ENCODE data around the gene PTGES.
"Not testable (repeated sequence)": the region's sequence is repeated elsewhere in the genome, so short reads cannot be mapped to it uniquely, and the experiment has no call there.

PTGES gene

DNA sequence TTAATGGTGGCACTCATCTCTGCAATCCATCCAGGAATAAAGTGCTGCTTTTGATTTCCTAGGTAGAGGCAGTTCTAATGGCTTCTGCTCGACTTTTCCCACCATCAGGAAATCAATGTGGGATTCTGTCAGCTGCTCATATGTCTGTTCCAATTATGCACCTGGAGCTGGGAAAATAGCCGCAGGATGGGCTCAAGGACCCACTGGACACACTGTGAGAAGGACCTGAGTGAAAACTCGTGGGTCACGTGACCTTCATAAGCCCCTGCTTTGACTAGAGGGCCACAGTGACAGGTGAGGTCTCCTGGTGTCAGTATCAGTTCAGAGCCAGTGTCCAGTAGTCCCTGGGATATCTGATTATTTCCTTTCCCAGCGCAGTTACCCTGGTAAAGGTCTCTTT is 17.9 kb upstream of the PTGES start:
- no peak for DNase-seq (ENCODE audit: low spot score)

DNA sequence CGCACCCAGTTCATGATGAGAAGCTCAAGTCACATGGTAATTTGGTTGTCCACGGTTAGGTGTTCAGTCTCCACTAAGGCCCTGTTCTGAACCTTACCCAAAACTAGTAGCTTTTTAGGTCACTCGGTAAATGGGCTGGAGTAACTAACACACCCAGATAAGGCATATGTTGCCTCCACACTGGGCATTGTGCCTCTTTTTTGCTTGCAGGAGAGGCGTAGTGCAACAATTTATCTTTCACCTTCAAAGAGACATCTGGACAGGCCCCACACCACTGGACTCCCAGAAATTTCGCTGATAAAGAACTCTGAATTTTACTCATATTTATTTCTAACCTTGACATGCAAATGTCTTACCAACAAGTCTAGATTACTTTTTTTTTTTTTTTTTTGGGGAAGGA is 16.8 kb upstream of the PTGES start:
- no peak for DNase-seq (ENCODE audit: low spot score)

DNA sequence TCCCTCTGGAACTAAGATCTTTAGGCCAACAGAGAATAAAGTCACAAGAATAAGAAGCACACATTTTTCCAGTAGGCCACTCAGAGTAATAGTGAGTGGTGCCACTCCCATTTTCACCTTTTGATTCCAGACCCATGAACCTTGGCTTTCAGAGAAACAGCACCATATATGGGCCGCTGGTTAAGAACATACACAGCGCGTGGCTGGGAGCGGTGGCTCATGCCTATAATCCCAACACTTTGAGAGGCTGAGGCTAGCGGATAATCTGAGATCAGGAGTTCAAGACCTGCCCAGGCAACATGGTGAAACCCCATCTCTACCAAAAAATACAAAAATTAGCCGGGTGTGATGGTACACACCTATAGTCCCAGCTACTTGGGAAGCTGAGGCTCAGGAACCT is 15.6 kb upstream of the PTGES start:
- DNase-seq (ENCODE audit: low spot score), result no peak

DNA sequence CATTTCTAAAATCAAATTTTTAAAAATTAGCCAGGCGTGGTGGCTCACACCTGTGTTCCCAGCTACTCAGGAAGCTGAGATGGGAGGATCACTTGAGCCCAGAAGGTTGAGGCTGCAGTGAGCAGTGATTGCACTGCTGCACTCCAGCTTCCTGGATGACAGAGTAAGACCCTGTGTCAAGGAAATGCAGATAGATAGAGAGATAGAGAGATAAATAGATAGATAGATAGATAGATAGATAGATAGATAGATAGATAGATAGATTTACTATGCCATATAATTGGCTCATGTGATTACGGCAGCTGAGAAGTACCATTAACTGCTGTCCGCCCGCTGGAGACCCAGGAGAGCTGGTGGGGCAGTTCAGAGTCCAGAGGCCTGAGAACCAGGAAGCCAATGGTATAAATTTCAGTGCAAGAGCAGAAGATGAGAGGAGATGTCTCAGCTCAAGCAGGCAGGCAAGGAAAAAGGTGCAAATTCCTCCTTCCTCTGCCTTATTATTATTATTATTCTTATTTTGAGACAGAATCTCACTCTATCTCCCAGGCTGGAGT is 13.0 kb upstream of the PTGES start:
- DNase-seq (ENCODE audit: low spot score), result no peak

DNA sequence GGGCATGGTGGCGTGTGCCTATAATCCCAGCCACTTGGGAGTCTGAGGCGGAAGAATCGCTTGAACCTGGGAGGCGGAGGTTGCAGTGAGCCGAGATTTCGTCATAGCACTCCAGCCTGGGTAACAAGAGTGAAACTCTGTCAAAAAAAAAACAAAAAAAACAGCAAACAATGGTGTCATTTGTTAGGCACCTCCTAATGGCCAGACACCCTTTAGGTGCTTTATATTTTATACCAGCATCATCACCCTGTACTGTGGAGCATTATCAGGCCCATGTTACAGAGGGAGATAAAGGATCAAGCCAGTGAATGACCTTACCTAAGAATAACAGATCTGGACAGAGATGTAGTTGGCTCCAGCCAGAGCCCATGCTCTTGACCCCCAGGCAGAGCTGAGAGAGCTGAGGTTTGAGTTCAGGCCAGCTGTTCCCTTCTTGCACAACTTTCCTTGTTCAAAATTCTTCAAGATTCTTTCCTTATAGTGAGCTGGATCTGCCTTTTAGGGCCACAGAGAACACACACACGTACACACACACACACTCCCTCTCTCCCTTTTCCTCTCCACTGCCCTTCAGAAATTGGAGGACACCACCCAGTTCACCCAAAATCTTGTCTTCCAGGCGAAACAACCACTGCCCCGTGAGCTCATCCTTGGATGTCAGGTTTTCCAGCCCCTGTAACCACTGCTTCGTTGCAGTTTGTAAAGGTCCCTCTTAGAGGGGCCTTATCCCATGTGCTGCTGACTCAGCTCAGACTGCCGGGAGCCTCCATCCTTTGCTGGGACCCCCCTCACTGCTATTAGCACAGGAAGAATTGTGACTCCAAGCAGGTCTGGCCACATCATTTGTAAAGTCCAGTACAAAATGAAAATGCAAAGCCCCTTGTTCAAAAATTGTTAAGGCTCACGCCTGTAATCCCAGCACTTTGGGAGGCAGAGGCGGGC is 10.4 kb upstream of the PTGES start:
- DNase-seq (ENCODE audit: low spot score), result no peak

DNA sequence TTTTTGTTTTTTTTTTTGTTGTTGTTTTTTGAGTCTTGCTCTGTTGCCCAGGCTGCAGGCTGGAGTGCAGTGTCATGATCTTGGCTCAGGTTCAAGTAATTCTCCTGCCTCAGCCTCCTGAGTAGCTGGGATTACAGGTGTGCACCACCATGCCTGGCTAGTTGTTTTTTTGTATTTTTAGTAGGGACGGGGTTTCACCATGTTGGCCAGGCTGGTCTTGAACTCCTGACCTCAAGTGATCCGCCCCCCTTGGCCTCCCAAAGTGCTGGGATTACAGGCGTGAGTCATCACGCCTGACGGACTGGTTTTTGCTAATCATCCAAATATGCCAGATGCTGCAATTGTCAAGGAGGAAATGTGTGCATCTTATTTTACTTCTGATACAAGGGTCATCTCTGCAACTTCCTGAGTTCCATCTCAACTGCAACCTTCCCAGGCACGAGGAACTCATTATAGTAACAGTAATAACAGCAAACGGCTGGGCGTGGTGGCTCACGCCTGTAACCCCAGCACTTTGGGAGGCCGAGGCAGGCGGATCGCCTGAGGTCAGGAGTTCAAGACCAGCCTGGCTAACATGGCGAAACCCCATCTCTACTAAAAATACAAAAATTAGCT is 9.6 kb upstream of the PTGES start:
- not testable (repeated sequence) for DNase-seq (ENCODE audit: low spot score)

DNA sequence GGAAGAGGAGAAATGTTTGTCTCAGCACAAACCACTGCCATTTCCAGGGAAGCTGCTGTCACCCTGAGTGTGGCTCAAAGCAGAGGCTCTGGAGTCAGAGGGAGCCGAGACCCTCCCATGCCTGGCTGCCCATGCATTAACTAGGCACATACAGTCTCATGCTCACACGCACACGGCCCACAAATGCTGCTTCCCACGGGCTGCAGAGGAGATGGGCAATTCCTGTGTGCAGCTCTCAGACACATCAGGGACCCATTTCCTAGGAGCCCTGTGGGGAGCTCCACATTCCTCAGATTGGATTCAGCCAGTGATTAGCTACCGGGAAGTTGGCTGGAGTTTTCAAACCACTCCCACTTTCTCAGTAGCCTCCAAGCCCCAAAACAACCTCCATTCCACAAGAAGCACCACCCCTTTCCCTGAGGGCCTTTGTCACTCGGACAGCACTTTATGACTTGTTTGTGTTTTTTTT is 9.1 kb upstream of the PTGES start:
- no peak for DNase-seq (ENCODE audit: low spot score)

DNA sequence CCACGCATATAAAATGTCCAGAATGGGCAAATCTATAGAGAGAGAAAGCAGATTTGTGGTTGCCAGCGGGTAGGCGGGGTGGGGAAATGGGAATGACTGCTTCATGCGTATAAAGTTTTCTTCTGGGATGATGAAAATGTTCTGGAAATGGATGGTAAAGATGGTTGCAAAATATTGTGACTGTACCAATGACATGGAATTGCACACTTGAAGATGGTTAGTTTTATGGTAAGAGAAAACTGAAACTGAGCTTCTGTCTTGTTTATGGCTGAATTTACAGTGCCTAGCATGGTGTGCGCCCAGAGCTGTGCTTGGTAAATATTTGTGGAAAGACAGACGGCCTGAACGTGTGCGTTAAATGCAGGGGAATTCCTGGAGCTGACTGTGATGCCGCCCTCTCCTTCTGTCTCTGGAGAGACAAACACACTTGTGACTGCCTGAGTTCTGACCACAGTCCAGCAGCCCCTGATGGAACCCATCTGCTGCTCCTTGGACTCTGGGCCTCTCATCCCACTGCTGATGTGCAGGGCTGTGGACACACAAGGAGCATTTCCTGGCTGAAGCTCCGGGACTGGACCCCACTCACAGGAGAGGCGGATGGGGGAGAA is 8.6 kb upstream of the PTGES start:
- no peak for DNase-seq (ENCODE audit: low spot score)

DNA sequence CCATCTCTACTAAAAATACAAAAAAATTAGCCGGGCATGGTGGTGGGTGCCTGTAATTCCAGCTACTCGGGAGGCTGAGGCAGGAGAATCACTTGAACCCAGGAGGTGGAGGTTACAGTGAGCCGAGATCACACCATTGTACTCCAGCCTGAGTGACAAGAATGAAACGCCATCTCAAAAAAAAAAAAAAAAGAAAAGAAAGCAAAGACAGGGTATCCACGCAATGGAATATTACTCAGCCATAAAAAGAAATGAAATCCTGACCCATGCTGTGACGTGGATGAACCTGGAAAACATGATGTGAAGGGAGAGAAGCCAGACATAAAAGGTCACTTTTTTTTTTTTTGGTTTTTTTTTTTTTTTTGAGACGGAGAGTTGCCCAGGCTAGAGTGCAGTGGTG is 7.9 kb upstream of the PTGES start:
- not testable (repeated sequence) for DNase-seq (ENCODE audit: low spot score)

DNA sequence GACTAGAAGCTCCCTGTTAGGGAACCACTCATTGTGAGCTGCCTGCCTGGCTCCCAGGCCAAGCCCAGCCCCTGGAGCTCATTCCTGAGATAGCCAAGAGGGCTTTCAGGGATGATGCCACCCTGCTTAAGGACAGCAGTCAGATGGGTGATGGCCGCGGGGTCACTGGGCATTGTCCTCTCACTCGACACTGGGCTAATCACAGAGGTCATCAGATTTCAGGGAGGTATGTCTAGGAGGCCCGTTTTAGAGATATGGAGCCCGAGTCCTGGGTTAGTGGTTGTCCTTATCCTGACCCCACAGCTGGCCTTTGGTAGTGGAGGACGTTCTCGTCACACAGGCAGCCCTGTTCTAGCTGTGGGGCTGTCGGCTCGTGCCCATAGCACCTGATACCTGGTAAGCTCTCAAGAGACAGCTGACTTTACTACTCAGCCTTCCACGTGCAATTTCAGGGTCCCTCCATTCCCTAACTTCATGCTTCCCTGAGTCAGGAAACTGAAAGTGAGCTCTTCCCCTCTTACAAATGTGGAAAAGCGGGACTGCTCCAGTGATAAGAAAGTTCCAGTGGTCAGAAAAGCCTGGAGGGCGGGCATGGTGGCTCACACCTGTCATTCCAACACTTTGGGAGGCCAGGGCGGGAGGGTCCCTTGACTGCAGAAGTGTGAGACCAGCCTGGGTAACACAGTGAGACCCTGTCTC is 7.1 kb upstream of the PTGES start:
- DNase-seq (ENCODE audit: low spot score), result no peak

DNA sequence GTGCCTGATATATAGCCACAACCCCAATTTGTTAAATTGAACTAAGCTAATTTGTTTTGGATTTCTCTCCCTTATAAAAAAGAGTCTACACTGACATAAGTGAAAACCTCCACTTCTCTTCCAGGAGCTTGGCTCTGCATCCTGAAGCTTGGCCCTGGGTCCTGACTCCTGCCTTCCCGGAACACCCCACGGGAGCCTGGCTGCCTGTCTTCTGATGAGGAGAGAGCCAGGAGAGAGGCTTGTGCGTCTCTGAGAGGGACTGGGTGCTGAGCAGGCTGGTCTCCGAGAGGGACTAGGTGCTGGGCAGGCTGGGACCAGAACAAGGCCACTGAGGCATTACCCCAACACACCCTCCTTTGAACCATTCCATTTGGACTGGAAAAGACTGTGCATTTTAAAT is 6.5 kb upstream of the PTGES start:
- no peak for DNase-seq (ENCODE audit: low spot score)

DNA sequence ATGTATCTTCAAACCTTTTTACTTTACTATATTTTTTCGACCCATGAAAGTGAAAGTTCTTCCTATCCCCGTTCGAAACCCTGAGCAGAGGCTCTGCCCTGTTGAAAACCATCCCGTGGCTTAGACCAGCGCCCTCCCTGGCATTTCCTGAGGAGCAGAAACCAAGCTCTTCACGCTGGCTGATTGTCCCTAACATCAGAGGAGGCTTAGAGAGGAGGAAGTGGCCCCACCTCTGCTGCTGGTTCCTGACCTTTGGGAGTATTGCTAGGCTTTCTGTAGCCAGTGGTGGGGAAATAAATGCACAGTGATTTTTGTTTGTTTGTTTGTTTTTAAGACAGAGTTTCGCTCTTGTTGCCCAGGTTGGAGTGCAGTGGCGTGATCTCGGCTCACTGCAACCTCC is 4.2 kb upstream of the PTGES start:
- DNase-seq (ENCODE audit: low spot score), result no peak

DNA sequence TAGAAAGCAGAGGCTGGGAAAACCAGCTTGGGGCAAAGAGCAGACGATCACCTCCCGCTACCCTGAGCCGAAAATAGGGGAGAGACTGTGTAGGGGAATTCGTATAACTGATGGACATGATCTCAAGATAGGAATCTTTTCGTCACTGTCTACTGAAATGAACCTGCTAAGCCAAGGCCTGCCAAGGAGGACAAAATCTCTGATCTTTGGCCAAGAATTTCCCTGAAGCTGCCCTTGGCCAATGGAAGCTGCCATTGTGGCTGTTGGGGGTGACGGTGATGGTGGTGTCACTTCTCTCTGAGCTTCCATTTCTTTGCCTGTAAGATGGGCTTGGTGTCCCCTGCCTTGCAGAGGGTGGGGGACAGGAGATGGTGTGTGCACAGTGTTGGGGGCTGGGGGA is 3.3 kb upstream of the PTGES start:
- DNase-seq (ENCODE audit: low spot score), result no peak

DNA sequence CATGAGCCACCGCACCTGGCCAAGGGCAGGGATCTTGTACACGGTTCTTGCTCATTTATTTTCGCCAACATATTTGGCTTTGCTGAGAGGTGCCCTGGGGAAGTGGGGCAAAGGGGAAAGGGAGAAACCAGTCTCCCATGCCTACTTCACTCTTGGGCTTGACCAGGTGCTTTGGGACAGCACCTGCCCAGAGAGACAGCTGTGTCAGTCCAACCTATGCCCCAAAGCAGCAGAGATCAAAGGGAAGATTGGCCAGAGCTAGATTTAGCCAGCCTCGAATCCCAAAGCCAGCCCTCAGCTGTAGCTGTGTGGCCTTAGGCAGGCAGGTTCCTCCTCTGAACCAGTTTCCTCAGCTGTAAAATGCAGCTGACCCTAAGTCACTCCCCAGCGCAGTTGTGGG is 2.3 kb upstream of the PTGES start:
- DNase-seq (ENCODE audit: low spot score), result no peak

DNA sequence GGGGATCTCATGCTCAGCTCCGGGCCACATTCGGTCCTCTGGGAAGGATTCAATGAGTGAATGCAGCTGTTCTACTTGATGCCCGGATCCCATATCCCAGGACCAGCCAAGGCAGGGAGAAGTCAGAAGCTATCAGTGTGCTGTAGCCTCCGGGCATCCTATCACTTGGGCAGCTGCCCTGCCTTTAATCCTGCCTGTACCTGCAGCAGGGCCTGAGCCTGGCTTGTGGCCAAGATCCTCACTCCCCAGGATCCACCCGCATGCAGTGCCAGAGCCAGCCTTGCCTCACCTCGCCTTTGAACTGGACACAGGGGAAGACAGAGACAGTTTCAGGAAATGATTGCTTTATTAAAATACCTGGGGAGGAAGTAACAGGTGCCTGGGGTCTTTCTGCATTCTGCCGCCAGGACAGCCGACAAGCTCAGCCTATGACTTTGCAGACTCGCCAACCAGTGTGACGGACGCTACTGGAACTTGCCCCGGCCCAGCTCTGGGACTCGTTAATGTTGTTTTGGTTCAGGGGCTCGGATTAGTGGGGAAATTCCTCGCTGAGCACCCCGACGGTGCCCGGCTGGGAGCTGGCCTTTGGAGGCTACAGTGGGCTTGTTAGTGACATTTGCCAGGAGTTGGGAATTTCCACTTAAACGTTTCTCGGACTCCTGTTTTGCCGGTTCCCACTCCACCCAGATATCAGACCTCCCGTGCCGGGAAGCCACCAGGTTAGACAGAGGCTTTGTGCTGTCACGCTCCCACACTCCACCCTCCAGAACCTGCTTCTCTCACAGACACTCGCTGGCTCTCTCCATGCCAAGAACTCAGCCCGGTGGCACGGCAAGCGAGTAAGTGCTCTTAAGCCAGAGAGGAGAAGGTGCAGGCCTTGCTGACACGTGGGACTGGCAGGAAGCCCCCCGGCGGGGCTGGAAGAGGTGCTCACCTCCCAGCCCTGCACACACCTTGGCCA is 721 bp downstream of the PTGES start:
- DNase-seq (ENCODE audit: low spot score), result no peak

DNA sequence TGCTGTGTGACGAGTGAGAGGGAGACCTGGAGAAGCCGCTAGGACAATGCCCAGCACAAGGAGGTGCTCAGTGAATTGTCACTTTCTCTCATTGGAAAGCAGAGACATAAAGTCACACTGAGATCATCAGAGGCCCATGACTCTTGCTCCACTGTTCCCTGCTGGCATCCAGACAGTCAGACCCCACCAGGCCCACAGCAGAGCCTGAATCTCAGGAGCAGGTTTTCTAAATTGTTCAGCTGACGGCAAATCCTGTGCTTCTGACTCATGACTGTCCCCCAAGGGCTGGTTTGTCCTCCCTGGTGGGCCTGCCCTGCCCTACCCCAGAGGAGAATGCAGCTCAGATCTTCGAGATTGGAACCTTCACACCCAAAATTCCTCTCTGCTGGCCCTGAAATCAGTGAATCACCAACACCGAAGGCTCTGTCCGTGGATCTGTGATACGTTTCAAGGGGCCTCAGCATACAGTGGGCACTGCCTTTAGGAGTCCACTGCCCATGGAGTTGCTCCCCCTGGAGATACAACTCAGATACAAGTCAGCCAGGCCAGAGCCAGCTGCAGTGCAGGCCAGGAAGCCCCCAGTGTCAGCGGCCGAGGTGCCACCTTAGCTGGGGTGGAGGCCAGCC is 2.7 kb downstream of the PTGES start:
- no peak for DNase-seq (ENCODE audit: low spot score)

DNA sequence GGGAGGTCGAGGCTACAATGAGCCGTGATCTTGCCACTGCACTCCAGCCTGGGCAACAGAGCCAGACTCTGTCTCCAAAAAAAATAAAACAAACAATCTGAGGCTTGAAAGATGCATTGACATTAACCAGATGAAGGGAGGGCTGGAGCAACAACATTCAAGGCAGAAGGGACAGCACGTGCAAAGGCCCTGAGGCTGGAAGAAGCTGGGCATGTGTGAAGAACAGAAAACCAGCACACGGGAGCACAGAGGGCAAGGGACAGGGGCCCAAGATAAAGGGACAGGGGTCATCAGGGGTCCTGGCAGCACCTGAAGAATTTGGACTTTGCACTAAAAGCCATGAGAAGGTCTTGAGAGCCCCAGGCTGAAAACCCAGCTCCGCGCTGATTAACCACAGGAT is 3.3 kb downstream of the PTGES start:
- DNase-seq (ENCODE audit: low spot score), result no peak

DNA sequence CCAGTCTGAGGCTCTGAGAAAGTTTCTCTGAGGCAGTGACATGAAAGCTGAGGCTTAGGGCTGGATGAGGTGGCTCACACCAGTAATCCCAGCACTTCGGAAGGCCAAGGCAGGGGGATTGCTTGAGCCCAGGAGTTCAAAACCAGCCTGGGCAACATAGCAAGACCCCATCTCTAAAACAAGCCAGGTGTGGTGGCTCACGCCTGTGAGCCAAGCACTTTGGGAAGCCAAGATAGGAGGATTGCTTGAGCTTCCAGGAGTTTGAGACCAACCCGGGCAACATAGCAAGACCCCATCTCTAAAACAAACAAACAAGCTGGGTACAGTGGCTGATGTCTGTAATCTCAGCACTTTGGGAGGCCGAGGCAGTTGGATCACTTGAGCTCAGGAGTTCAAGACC is 3.8 kb downstream of the PTGES start:
- not testable (repeated sequence) for DNase-seq (ENCODE audit: low spot score)

DNA sequence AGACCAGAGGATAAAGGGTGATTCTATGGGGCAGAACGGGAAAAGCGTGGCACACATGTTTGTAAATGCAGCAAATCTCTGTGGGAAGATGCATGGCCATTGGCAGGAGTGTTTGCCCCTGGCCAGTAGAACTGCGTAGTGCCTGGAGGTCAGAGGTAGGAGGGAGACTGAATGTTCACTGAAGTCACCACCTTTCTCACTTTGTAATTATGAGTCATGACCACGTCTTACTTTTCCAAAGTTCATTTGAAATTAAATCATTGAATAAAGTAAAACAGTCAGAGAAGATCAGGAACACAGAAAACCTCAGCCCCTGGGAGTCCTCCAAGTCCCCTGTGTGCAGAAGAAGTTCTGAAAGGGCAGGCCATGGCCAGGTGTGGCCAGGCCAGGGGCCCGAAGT is 4.6 kb downstream of the PTGES start:
- DNase-seq (ENCODE audit: low spot score), result no peak

DNA sequence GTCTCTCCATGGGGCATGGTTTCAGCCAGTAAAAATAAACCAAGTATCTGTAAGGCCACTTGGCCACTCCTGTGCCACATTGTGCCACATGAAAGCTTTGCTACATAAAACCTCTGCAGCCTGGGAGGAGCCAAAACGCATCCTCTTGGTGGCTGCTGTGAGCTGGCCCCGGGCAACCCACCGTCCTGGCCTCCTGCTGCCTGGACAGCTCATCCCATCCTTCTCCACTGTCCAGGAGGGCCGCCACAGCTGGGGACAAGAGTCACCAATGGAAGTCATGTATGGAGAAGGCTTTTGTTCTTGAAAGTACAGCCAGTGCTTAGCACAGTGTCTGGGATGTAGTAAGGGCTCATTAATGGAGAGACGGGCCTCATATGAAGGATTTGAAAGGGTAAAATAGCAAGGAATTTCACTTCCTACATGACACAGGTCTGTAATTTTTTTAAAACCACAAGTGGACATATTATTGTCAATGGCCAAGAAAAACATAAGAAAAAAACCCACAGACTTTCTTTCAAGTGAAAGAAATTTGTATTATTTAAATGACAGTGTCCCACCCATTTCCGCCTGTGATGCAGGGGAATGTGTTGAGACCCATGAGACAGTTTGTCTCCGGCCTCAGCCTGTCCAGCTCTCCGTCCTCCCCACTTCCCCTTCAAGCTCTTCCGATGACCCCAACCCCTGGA is 6.6 kb downstream of the PTGES start:
- no peak for DNase-seq (ENCODE audit: low spot score)

All from Ammon's horn (tissue), 1 donor.